Muscle of arm (tissue), 12 donors: Measurements from ENCODE around the gene TACC2. TPM values are rescaled to one million over a fixed set of nuclear protein-coding genes. Genes with fewer than 3 reads are reported as not detected.
"Not testable (repeated sequence)": the region's sequence is repeated elsewhere in the genome, so short reads cannot be mapped to it uniquely, and the experiment has no call there.

Source experiments
- DNase-seq: peaks from one replicate; pipeline ENCODE4 v3.0.0-alpha.2; 2013
- polyA plus RNA-seq, 12 donors: library from polyadenylated mRNA; unstranded; fragments of 120-200 nt; gene quantifications; one replicate each; pipeline ENCODE4 v1.2.1, GENCODE V29; 2013; ENCODE audit not compliant: insufficient read length in 12 of 12

Gene TACC2
- polyA plus RNA-seq, 12 donors, result 87.2 to 147 (median 116) TPM; not detected in 1

DNA sequence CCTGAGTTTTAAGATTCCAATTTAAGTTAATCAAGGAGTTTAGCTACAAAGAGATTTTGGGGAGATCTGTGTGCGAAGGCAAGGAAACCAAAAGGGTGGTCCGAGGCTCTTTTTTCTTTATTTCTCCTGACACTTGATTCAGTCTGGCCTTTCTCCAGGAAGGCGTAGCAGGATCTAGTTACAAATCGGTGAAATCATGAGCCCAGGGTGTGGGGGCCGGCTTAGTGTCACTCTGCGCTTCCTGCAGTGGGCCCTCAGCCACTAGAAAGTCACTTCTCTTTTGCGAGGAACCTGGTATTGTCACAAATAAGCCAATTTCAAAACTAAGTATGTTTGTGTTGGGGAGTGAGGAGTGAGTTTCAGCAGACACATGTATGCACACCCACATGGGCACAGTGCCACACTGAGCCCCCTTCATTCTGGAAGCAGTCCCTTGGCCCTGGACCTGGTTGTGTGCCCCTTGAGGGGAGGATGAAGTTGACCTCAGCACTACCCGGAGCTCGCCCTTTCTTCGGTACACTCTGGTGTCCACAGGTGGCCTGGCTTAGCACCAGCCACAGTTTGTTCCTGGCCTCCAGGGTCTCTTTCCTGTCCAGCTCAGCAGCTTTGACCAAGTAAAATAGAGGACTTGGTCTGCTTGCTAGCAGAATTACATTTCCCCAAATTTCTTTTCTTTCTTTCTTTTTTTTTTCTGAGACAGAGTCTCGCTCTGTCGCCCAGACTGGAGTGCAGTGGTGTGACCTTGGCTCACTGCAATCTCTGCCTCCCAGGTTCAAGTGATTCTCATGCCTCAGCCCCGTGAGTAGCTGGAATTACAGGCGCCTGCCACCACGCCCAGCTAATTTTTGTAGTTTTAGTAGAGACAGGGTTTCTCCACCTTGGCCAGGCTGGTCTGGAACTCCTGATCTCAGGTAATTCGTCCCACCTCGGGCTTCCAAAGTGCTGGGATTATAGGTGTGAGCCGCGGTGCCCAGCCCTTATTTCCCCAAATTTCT, 198.2 kb downstream of the TACC2 start:
- no peak for DNase-seq

DNA sequence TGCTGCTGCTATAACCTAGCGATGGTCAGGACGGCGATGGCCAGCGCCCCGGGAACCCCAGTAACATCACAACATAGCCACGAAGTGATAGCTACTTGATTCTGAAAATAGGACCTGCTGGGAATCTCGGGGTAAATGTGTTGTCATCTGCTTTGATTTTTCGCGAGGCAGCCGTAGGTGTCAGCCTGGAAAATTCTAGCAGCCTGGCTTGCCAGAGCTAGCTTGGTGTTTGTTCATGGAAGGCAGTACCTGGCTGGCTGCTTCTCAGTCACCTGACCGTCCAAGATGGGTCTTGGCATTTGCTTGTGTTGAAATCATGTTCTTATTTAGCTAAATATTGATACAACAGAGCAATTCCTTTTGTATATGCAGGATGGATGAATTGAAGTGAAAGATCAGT, 199.7 kb downstream of the TACC2 start:
- no peak for DNase-seq

DNA sequence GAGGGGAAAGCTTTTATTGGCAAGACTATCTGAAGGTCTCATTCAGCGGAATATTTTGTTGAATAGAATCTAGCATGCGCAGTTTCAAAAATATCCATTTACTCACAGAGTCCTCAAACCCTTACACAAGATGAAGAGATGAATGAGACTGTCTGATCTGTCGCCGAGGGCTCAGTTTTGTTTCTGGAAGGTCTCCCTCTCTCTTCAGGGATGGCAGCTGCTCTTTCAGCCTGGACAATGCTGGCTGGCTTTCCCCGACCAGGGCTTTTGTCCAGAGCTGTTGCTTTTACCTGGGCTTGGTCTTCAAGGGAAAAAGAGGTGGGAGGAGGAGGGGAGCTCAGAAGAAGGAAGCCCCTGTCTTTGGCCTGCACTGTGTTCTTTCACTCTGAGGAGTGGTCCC, 200.2 kb downstream of the TACC2 start:
- DNase-seq, result no peak

DNA sequence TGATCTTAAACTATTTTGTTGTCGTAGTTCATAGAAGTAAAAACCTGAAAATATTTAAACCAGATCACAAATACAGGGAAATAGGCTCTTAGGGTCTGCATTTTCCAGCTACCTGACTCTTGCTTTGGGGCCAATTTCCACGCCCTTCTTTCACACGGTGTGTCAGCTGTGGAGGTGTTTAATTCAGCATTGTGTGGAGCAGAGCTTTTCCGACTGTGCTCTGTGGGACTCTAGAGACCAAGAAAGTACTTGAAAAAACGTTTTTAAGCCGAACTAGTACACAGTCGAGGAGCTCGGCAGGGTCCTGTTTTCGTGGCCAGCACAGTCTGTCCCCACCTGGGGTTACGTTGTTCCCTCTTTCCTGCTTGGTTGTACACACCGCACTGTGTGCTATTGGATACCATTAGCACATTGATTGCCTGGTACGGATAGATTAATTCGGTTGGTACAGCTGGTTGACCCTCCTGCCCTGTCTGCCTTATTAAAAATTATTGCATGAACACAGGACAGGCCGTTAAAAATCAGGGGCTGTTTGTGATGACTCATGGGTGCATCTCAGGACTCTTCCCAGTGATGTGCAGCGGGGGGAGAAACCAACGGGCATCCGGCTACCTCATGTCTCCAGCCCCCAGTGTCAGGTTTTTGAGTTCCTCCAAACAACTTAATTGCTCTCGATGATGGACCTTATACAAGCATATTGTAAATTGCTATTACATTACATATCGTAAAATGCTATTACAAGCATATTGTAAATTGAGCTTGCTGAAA, 201.4 kb downstream of the TACC2 start:
- DNase-seq, result no peak

DNA sequence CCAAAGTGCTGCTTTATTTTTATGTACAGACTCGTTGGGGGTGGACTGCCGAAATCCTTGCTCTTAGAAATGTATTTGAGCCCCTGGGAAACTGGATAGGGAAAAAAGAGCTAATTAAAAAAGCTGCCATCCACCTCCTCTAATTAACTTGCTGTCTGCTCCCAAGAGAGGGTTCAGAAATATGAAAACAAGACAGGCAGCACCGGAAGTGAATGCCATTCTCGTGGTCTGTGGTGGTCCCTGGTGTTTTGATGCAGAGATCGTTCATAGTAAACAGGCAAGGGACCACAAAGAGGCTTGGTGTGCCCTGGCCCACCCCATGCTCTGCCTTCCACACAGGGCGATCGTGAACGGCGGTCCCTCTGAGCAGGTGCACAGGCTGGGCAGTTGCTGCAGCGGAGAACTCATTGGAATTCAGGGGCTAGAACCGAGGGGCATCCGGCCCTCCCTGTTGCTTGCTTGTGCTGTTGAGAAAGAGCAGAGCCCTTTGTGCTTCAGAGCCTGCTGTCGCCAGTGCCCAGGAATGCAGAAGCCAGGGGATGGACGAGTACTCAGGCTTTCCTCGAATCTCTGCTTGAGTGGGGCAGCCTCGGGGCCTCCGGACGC, 203.1 kb downstream of the TACC2 start:
- no peak for DNase-seq

DNA sequence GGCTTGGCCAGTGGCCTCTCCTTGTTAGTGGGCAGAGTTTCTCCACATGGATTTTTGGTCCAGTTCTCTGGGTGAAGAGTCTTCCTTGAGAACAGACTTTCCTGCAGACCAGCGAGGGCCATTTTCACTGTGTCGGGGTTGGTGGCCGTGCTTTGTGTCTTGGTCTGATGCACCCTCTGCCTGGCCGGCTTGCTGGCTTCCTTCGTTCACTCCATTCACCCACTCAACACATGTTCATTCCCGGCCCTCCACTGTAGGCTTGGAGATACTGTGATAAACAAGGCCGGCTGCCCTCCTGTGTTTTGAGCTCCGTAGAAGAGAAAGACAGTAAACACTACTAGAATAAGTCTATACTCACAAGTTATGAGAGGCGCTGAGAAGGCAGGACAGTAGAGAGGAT, 205.3 kb downstream of the TACC2 start:
- DNase-seq, result no peak

DNA sequence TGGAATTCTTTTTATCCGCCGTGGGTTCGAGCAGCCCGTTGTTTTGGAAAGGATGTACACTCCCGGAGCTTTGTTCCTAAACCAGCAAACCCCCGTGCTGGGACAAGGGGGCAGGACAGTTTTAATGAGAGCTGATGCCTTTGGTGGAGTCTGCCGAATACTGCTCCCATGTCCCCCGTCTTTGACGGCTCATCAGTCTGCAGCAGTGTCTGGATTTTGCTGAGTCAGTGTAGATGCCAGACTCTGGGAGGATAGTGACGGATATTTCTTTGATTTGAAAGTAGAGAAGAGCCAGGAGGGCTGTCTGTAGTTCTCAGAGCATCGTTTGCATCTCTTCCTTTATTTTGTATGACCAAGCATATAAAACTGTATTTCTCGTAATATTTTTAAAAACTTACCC, 207.3 kb downstream of the TACC2 start:
- DNase-seq, result no peak

DNA sequence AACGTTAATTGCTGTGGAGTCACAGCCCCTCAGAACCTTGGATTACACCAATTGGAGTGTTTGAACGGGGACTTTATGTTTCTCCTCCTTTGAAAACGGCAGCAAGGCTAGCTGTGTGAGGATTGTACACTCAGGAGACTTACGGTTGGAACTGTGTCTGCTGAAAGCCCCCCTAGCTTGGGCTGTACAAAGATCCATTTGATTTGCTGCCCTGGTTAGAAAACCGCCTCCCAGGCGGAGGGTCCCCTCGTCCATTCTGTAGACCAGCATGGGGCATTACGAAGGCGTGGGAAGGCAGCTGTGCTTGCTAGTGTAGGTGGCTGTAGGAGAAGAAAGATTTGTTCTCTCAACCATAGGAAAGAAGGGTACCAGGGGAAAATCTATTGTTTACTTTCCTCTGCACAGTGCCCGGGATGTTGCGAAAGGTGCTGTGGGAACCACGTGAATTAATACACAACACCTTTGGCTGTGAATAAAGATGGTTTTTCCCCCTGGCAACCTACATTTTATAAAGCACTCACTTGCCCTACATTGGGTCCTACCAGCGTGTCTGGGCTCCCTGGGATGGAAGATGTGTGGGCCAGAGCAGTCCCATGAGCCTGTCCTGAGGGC, 208.8 kb downstream of the TACC2 start:
- DNase-seq, result no peak

DNA sequence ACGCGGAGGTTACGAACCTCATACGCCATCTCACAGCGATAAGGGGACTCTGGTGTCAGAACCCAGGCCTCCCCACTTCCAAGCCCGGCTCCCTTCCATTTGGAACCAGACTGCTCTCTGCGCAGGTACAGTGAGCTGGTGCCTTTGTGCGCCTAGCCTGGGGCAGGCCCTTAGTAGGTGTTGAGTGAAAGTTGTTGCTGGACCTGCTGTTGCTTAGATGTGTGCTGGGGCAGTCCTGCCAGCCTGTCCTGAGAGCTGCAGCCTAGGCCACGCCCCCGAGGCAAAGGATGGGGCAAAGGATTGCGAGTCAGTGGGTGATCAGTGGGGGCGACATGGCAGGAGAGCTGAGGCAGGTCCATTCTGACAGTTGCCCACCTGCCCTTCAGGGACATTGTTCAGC, 209.7 kb downstream of the TACC2 start:
- DNase-seq, result no peak

DNA sequence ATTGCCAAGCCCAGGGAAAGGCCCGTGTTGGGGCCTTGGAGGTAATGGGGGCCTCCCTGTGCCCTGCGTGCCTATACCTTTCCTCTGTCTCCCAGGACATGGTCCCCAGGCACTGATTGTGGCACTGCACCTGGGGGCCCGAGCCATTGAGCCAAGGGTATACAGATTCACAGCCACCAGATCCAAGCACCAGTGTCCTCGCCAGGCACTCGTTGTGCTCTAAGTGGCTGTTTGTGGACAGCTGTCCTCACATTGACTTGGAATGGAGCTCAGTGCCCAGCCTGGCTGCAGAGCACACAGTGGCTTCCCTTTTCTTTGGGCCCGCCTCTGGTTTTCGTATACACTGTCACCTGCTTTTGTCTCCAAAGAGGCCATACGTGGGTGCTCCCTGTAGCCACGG, 210.1 kb downstream of the TACC2 start:
- no peak for DNase-seq

DNA sequence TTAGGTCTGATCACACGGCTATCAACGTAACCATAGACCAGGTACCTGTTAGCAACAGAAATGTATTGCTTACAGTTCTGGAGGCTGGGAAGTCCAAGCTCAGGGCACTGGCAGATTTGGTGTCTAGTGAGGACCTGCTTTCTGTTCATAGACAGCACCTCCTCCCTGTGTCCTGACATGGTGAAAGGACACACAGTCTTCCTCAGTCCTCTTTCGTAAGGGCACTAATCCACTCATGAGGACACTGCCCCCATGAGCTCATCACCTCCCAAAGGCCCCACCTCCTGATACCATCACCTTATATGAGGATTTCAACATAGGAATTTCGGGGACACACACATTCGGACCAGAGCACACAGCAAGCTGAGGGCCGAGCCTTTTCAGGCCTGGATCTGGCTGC, 210.7 kb downstream of the TACC2 start:
- DNase-seq, result no peak

DNA sequence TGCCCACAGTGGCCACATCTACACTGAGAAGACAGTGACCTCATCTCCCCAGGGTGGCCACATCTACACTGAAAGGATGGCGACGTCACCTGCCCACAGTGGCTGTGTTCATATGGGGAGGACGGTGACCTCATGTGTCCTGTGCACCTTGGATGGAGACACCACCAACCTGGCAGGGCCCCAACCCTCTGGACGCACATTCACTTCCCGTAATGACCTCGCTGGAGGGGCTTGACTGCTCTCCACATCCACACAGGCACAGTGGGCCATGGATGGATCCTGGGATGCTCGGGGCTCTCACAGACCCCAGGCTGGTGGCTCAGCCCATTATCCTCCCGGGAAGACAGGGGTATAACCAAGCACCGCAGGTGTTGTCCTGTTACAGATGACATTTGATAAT, 212.4 kb downstream of the TACC2 start:
- DNase-seq, result no peak

DNA sequence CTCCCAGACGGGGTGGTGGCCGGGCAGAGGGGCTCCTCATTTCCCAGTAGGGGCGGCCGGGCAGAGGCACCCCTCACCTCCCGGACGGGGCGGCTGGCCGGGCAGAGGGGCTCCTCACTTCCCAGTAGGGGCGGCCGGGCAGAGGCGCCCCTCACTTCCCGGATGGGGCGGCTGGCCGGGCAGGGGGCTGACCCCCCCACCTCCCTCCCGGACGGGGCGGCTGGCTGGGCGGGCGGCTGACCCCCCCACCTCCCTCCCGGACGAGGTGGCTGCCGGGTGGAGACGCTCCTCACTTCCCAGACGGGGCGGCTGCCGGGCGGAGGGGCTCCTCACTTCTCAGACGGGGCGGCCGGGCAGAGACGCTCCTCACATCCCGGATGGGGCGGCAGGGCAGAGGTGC, 214.2 kb downstream of the TACC2 start:
- DNase-seq, result not testable (repeated sequence)

DNA sequence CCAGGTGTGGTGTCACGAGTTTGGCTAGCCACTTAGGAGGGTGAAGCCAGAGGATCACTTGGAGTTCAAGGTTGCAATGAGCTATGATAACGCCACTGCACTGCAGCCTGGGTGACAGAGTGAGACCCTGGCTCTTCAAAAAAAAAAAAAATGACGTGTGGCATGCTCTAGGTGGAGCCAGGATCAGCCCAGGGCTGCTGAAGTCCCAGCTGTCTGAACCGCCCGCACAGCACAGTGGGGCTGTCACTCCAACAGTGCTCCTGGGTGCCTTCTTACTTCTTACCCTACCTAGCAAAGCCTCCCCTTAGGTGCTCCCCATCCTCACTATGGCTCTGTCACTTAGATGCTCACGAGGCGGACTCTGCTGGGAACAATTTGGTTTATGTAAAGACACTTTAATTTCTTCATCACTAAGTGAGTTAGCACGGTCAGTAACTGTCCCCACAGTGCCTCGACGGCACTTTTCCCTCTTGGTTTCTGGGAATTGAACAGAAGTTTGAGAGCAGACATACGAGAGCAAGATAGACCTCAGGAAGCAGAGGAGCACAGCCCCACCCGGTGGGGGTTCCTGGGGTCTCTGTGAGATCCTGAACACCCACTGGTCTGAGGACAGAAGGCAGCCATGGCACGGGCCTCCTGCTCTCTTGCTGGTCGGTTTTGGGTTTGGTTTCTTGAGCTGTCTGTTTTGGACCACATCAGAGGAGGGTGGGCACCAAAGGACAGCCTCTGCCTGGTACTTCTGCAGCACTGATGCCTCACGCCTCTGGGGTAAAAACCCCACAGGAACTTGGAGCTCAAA, 215.9 kb downstream of the TACC2 start:
- no peak for DNase-seq

DNA sequence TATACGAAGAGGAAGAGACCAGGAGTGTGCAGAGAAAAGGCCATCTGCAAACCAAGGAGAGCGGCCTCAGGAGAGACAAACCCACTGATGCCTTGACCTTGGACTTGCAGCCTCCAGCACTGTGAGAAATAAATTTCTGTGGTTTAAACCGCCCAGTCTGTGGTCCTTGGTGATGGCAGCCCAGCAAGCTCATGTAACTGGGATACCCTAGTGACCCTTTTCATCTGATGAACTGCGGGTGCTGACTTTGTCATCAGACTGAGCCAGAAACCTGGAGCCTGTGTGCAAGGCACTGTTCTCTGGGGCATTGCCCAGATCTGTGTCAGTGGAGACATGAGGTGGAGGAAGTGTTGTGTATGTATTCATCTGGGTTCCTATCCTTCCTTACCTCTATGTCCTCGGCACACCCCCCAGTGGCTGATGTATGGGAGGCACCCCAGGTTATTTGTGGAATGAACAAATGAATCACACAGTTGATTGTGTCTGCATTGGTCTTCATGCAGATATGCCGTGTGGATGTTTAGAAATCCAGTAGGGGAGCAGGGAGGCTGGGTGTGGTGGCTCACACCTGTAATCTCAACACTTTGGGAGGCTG, 217.6 kb downstream of the TACC2 start:
- DNase-seq, result no peak

DNA sequence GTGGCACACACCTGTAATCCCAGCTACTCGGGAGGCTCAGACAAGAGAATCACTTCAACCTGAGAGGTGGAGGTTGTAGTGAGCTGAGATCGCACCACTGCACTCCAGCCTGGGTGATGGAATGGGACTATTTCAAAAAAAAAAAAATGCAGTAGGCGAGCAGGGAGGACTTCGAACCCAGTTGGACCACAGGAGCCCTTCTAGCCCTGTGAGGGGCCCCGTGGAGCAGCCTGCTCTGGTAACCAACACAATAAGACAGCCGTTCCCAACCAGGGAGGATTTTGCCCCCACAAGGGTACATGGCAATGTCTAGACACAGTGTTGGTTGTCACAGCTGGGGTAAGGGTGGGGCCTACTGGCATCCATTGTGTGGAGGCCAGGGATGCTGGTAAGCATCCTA, 218.2 kb downstream of the TACC2 start:
- DNase-seq, result no peak

DNA sequence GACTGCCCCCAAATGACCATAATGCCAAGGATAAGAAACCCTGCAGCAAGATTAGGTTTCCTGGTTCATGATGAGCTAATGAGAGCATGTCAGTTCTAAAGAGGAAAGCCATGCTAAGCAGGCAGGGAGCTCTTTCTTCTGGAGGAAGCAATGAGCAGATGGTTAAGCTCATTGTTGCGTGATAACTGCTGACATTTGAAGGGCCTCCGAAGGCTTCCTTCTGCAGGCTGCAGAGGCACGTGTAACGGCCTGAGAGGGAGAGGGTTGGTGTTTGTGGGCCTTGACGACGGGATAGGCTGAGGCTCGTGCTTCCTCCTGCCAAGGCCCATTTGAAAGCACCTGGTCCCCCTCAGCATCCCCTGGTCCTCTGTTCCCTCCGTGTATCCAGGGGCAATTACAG, 218.6 kb downstream of the TACC2 start:
- no peak for DNase-seq

DNA sequence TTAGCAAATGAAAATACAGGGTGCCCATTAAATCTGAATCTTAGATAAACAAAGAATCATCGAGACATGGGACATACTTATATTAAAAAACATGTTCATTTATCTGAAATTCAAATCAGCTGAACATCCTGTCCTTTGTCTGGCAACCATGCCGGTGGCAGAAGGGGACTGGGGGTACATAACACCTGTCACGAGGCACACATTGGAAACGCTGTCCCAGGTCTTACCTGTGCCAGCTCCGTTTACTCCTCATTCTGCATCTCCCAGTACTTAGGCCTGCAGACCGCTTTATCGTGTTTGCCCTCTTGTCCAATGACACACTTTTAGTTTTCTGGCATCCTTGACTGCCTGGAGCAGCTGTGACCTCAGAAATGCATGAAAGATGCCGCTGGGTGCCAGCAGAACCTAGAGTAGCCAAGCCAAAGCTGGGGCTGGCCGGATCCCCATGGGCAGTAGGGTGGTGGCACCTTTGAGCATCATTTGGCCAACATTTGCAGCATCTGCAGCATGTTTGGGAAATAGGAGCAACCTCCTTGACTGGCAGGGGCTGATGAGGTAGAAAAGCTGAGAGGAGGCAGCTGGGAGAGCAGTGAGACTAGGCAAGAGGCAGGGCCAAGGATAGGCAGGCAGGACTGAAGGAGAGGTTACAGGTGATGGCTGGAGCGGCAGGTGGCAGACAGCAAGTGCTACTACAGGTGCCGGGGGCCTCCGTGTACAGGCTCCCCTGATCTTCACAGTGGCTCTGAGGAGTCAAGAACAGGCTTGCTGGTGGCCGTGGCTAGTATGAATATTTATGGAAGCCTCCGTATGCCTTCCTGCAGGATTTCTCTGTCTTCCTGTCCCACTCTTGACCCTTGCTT, 219.8 kb downstream of the TACC2 start:
- DNase-seq, result no peak

DNA sequence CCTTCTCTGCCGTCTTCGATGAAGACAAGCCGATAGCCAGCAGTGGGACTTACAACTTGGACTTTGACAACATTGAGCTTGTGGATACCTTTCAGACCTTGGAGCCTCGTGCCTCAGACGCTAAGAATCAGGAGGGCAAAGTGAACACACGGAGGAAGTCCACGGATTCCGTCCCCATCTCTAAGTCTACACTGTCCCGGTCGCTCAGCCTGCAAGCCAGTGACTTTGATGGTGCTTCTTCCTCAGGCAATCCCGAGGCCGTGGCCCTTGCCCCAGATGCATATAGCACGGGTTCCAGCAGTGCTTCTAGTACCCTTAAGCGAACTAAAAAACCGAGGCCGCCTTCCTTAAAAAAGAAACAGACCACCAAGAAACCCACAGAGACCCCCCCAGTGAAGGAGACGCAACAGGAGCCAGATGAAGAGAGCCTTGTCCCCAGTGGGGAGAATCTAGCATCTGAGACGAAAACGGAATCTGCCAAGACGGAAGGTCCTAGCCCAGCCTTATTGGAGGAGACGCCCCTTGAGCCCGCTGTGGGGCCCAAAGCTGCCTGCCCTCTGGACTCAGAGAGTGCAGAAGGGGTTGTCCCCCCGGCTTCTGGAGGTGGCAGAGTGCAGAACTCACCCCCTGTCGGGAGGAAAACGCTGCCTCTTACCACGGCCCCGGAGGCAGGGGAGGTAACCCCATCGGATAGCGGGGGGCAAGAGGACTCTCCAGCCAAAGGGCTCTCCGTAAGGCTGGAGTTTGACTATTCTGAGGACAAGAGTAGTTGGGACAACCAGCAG, 221.7 kb downstream of the TACC2 start:
- DNase-seq, result no peak
